Stimulated activated CD4-positive, alpha-beta T cell treated with anti-CD3 and anti-CD28 coated beads, Interleukin-1b, Interleukin-23, amount 100 ng/mL, for 24 hours (primary cell): ENCODE measurements around the gene HAUS2.
"Not testable (repeated sequence)": the region's sequence is repeated elsewhere in the genome, so short reads cannot be mapped to it uniquely, and the experiment has no call there.

Experiments
- DNase-seq, 4 experiments: peaks; one replicate each; pipeline ENCODE4 v3.0.0-alpha.2; 2020; ENCODE audit warnings: low read depth in 4 of 4, low spot score in 1 of 4

The HAUS2 gene

GRCh38 chr15:42575188-42576039 lies 26.8 kb downstream of the HAUS2 start, which contains the start of gene STARD9:
TSS of gene STARD9 (plus strand) at chr15:42575606. CDS start at chr15:42575716, 110 bp downstream.
- DNase-seq = peak; percentile 73 to 93 (median 90)

- no peak for DNase-seq
These were observed 27.5 kb downstream of the HAUS2 start for GRCh38 chr15:42576040-42576594.

- DNase-seq = no peak
These were observed 28.1 kb downstream of the HAUS2 start for GRCh38 chr15:42576776-42577175.

- no peak for DNase-seq
These were observed 28.9 kb downstream of the HAUS2 start for GRCh38 chr15:42577514-42578031.

- DNase-seq = no peak
These were observed 30.4 kb downstream of the HAUS2 start for GRCh38 chr15:42578984-42579537.

GRCh38 chr15:42581272-42581730 lies 32.7 kb downstream of the HAUS2 start:
- peak; percentile 42 to 68 (median 60) for DNase-seq

- DNase-seq = no peak
These were observed 34.1 kb downstream of the HAUS2 start for GRCh38 chr15:42582569-42583375.

GRCh38 chr15:42584031-42584765 lies 35.6 kb downstream of the HAUS2 start:
- no peak for DNase-seq

DNA sequence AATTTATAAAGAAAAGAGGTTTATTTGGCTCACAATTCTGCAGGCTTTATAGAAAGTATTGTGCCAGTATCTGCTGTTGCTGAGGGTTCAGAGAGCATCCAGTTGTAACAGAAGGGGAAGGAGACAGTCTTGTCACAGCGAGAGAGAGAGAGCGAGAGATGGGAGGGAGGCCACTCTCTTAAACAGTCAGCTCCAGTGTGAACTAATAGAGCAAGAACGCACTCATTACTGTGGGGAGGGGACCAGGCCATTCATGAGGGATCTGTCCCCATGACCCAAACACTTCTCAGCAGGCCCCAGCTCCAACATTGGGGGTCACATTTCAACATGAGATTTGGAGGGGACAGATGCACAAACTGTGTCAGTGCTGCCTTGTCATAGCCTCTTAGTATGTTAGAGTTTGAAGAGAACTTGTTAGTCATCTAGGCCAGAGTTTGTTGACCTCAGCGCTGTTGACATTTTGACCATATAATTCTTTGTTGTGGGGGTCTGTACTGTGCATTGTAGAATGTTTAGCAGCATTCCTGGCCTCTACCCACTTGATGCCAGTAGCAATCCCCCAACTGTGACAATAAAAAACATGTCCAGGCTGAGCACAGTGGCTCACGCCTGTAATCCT lies 42.1 kb downstream of the HAUS2 start:
- DNase-seq = no peak

- DNase-seq = no peak
These were observed 42.7 kb downstream of the HAUS2 start for GRCh38 chr15:42591238-42591934.

DNA sequence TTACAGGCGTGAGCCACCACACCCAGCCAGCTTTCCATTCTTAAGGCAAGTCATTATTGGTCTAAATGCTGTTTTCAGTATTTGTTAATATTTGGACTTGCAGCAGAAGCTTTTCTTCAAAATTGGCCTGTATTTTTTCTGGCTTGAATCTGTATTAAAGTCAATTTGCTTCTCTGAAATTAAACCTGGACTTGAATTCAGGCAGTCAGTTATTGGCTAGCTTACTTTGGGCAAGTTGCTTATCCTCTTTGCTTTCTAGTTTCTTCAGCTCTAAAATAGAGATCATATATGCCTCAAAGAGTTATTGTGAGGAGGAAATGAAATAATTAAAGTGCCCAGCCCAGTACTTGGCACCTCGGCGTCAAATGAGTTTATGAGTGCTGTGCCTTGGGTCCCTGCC lies 44.1 kb downstream of the HAUS2 start:
- DNase-seq = no peak

DNA sequence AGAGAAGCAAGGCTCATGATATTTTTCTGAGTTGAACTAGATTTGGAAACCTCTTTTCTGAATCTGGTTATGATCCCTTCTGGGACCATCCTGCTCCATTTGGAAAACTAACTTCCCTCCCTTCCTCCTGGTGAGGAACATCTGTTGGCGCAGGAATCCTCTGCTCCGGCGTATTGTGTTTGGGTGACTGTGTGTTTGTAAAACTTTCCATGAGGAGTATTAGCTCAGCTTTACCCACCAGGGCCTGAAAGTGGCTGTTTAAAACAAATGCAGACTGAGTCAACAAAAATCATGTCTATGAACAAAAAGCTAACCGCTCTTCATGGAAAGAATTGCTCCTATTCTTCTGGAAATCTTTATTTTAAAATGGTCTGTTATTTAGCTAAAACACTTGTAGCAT lies 44.5 kb downstream of the HAUS2 start:
- no peak for DNase-seq

- no peak for DNase-seq
These were observed 45.5 kb downstream of the HAUS2 start for GRCh38 chr15:42594095-42594494.

DNA sequence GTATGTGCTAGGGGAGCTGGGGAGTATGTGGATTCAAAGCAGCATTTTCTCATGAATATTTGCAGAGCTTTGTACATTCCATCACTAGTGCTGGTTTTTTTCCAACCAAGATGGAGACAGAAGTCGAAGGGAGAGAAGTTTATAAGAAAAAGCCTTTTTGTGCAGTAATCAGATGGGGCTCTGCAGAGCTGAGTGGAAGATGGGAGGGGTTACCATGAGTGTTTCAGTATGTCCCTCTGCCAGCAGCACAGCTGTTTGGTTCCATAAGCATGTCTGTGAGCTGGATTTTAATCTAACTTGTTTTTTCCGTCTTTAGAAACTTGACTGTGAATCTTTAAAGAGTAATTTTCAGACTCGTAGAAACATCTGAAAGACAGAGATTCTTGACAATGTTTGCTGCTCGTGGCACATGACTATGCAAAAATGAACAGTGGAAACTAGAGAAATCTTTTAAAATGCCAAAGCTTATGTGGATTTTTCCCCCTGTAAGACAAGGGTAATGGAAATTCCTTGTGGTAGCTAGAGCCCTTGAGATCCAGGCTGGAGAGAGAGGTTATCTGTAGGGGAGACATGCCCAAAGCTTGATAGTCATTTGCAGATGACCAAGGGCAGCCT lies 47.1 kb downstream of the HAUS2 start:
- DNase-seq = no peak

DNA sequence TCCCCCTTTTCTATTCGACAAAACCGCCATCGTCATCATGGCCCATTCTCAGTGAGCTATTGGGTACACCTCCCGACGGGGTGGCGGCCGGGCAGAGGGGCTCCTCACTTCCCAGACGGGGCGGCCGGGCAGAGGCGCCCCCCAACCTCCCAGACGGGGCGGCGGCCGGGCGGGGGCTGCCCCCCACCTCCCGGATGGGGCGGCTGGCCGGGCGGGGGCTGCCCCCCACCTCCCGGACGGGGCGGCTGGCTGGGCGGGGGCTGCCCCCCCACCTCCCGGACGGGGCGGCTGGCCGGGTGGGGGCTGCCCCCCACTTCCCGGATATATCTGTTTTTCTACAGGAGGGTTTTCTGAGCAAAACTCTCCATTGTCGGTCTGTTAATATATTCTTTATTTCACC lies 52.7 kb downstream of the HAUS2 start:
- DNase-seq = not testable (repeated sequence)

- no peak for DNase-seq
These were observed 53.9 kb downstream of the HAUS2 start for GRCh38 chr15:42602501-42602900.

DNA sequence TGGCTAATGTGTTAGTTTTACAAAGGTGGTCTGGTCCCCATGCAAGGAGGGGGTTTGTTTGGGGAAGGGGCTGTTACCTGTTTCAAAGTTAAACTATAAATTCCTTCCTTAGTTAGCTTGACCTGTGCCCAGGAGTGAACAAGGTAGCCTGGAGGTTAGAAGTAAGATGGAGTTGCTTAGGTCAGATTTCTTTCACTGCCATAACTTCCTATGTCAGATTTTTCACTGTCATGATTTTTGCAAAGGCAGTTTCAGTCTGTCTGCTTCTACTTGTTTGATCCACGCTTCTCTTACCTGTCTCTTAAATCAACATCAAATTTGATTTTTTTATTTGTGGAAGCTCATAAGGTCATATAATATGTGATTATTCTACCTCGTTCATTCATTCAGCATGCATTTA lies 55.3 kb downstream of the HAUS2 start:
- DNase-seq = no peak

GRCh38 chr15:42604894-42605744 lies 56.5 kb downstream of the HAUS2 start:
- DNase-seq = no peak
